HUES6 (cell line): ENCODE results near the gene SSR4.

Source experiments
- H3K27ac ChIP-seq: 2 replicates; pipeline ENCODE4 v1.7.0; 2013; ENCODE audit warnings: low read depth, mild to moderate bottlenecking, low read length, inconsistent platforms
- H3K27me3 ChIP-seq: 2 replicates; pipeline ENCODE4 v1.6.1; 2013; ENCODE audit warnings: low read length; ENCODE audit not compliant: control insufficient read depth, insufficient read depth
- H3K36me3 ChIP-seq: 2 replicates; pipeline ENCODE4 v1.6.1; 2013; ENCODE audit warnings: low read length; ENCODE audit not compliant: control insufficient read depth, insufficient read depth
- H3K4me1 ChIP-seq: 2 replicates; pipeline ENCODE4 v1.6.1; 2013; ENCODE audit warnings: low read length; ENCODE audit not compliant: control insufficient read depth, insufficient read depth
- H3K4me3 ChIP-seq: 2 replicates; pipeline ENCODE4 v1.5.1; 2013; ENCODE audit warnings: low read depth, low read length
- H3K9ac ChIP-seq: one replicate; pipeline ENCODE4 v1.6.1; 2013; ENCODE audit warnings: mild to moderate bottlenecking, low read length
- H3K9me3 ChIP-seq: 2 replicates; pipeline ENCODE4 v1.6.1; 2013; ENCODE audit warnings: low read depth, low read length; ENCODE audit not compliant: control insufficient read depth, insufficient read depth

Gene SSR4

DNA sequence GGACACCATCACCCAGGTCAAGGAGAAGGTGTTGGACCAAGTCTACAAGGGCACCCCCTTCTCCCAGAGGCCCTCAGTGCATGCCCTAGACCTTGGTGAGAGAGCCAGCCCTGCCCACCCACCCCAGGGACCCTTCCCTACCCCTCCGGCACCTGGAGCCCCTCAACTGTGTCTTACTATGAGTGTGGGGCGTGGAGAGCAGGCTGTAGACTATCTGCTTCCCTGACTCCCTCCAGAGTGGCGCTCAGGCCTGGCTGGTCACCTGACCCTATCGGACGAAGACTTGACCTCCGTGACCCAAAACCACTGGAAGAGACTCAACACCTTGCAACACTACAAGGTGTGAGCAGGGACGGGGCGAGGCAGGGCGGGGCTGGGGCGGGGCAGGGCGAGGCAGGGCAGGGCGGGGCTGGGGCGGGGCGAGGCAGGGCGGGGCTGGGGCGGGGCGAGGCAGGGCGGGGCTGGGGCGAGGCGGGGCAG, 18.3 kb upstream of the SSR4 start:
- Histone ChIP-seq H3K27ac (no peak overlapping the region), H3K4me3 (no peak overlapping the region), H3K27me3 (no peaks in the 10 kb centered on the region), H3K9ac (no peak overlapping the region), H3K9me3 (peaks cover 31% of the 10 kb centered on the region; the same call in 1 of the 2 replicates), H3K36me3 (no peaks in the 10 kb centered on the region), H3K4me1 (peaks cover 3% of the 10 kb centered on the region; the same call in 1 of the 2 replicates)

DNA sequence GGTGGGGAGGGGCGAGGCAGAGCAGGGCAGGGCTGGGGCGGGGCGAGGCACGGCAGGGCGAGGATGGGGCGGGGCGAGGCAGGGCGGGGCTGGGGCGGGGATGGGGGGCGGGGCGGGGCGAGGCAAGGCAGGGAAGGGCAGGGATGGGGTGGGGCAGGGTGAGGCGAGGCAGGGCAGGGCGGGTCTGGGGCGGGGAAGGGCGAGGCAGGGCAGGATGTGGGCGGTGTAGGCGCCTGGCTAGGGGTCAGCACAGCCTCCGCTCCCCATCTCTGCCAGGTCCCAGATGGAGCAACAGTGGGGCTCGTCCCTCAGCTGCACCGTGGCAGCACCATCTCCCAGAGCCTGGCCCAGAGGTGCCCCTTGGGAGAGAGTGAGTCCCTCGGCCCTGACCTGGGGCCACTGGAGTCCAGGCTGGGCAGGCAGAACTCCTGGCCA, 17.8 kb upstream of the SSR4 start:
- peaks cover 3% of the 10 kb centered on the region; the same call in 1 of the 2 replicates for H3K4me1 ChIP-seq
- H3K36me3 ChIP-seq: no peaks in the 10 kb centered on the region
- peaks cover 28% of the 10 kb centered on the region; the same call in 1 of the 2 replicates for H3K9me3 ChIP-seq
- no peak overlapping the region for H3K9ac ChIP-seq
- H3K27ac ChIP-seq: no peak overlapping the region
- no peak overlapping the region for H3K4me3 ChIP-seq
- H3K27me3 ChIP-seq: no peaks in the 10 kb centered on the region

DNA sequence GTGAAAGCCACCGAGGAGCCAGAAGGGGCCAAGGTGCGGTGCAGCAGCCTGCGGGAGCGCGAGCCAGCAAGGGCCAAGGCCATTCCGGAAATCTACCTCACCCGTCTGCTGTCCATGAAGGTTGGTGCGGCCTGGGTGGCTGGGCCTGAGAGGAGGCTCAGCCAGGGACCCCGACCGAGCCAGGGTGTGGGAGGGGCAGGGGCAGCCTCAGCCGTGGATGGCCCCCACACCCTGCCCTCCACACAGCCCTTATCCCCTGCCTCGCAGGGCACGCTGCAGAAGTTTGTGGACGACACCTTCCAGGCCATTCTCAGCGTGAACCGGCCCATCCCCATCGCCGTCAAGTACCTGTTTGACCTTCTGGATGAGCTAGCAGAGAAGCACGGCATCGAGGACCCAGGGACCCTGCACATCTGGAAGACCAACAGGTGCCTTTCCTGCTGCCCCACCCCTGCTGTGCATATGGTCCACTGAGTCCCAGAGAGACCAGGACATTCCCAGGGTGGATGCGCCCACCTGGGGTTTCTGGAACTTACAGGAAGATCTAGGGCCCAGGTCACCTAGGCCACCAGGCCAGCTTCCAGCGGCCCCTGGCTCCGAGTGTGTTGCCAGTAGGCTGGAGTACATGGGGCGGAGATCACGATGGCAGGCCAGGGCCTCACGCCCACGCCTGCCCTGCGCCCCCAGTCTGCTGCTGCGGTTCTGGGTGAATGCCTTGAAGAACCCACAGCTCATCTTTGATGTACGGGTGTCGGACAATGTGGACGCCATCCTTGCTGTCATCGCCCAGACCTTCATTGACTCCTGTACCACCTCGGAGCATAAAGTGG, 17.0 kb upstream of the SSR4 start:
- H3K36me3 ChIP-seq: no peaks in the 10 kb centered on the region
- no peak overlapping the region for H3K9ac ChIP-seq
- no peaks in the 10 kb centered on the region for H3K27me3 ChIP-seq
- peaks cover 22% of the 10 kb centered on the region; the same call in 1 of the 2 replicates for H3K9me3 ChIP-seq
- no peak overlapping the region for H3K27ac ChIP-seq
- peaks cover 3% of the 10 kb centered on the region; the same call in 1 of the 2 replicates for H3K4me1 ChIP-seq
- no peak overlapping the region for H3K4me3 ChIP-seq

DNA sequence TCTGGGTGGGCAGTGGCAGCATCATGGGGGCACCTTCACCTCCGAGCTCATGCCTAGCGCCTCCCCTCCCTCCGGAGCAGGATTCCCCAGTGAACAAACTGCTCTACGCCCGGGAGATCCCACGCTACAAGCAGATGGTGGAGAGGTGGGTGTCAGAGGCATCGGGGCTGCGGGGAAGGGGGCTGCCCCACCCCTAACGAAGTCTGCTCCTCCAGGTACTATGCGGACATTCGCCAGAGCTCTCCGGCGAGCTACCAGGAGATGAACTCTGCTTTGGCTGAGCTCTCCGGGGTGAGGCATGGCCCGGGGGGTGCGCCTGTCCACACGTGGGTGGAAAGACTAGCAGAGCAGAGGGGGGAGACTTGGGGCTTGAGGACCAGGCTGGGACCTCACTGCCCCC, 16.3 kb upstream of the SSR4 start:
- Histone ChIP-seq H3K4me3 (no peak overlapping the region), H3K27ac (no peak overlapping the region), H3K27me3 (no peaks in the 10 kb centered on the region), H3K4me1 (peaks cover 3% of the 10 kb centered on the region; the same call in 1 of the 2 replicates), H3K9ac (no peak overlapping the region), H3K9me3 (peaks cover 23% of the 10 kb centered on the region; the same call in 1 of the 2 replicates), H3K36me3 (no peaks in the 10 kb centered on the region)

DNA sequence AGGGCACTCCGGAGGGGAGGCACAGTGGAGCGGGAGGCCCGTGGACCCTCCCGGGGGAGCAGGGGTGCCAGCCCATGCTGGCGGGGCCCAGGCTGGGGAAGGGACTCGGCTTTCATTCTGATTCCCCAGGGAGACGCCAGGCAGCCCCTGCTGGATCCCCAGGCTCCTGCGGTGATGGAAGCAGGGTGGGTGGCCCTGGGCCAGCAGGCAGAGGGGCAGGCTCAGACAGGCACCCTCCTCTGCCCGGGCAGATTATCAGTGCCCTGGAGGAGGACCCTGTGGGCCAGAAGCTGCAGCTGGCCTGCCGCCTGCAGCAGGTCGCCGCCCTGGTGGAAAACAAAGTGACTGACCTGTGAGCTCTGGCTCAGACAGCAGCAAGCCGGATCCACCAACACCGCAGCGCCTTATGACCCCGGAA, 15.8 kb upstream of the SSR4 start:
- Histone ChIP-seq H3K4me3 (no peak overlapping the region), H3K27ac (no peak overlapping the region), H3K4me1 (peaks cover 3% of the 10 kb centered on the region; the same call in 1 of the 2 replicates), H3K9me3 (peaks cover 20% of the 10 kb centered on the region; the same call in 1 of the 2 replicates), H3K36me3 (no peaks in the 10 kb centered on the region), H3K9ac (no peak overlapping the region), H3K27me3 (no peaks in the 10 kb centered on the region)

DNA sequence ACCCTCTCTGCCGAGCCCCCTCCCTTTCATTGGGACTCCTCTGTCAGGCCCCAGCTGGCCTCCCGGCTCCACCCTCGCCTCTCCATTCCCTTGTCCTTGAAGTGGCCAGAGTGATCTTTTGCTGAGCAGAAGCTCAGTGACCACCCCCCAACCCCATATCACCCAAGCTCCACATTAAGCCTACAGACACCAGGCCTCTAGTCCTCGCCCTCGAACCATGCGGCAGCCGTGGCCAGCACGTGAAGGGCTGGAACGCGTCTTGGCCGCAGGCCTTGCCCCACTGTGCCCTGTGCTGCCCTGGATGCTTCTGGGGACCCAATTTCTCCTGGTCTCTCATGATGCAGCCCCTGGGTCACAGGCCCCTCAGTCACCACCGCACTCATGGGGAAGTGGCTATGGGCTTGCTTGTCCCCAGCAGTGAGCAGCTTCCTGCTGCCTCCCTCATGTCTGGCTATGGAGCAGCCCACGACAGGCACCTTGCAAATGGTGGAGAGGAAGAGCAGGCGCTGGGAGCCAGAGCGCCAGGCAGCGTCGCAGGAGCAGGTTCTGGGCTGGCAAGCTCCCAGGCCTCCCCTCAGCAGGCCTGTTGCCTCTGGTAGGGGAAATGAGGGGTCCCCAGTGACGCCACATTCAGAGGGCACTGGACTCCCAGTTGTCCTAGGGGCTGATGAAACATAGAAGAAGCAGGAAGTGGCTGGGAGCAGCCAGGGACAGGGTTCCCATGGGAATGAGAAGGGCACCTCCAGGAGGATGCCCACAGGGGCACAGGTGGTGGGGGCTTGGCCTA, 14.4 kb upstream of the SSR4 start:
- Histone ChIP-seq H3K27me3 (no peaks in the 10 kb centered on the region), H3K4me3 (no peak overlapping the region), H3K27ac (no peak overlapping the region), H3K4me1 (peaks cover 3% of the 10 kb centered on the region; the same call in 1 of the 2 replicates), H3K9me3 (peaks cover 22% of the 10 kb centered on the region; the same call in 1 of the 2 replicates), H3K36me3 (peaks cover 4% of the 10 kb centered on the region; the same call in 1 of the 2 replicates), H3K9ac (no peak overlapping the region)

DNA sequence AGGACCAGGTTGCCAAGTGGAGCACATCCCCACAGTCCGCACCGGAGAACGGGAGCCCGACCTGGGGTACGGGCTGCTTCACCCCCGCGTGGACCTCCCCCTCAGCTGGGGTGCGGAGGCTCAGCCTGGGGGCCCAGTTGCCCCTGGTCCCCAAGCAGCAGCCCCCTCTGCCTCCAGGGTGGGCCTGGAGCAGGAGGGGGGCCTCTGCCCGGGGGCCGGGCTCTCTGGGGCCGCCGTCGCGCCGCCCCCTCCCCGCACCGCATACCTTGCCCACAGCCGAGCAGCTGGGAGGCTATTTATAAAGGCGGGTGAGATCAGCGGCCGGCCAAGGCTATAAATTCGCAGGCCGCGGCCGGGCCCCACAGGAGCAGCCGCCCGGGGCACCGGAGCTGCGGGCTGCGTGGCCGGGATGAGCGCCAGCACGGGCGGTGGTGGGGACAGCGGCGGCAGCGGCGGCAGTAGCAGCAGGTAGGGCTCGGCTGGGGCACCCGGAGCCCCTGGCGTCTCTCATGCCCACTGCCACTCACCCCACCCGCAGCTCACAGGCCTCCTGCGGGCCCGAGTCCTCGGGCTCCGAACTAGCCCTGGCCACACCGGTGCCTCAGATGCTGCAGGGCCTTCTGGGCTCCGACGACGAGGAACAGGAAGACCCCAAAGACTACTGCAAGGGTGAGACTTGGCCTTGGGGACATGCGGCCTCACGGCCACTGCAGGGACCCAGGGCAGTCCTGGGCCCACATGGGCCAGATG, 13.6 kb upstream of the SSR4 start, which contains the start of gene SRPK3:
TSS of gene SRPK3 (plus strand) at position 364 of the 750 bp plus-strand sequence. CDS start at position 410, 46 bp downstream.
- H3K27me3 ChIP-seq: no peaks in the 10 kb centered on the region
- H3K27ac ChIP-seq: no peak within 1 kb of the TSS; the same call in 1 of the 2 replicates
- H3K9ac ChIP-seq: no peak within 1 kb of the TSS
- peaks cover 20% of the 10 kb centered on the region; the same call in 1 of the 2 replicates for H3K9me3 ChIP-seq
- H3K36me3 ChIP-seq: peaks cover 12% of the 10 kb centered on the region
- no peak within 1 kb of the TSS for H3K4me3 ChIP-seq
- H3K4me1 ChIP-seq: peaks cover 3% of the 10 kb centered on the region; the same call in 1 of the 2 replicates

DNA sequence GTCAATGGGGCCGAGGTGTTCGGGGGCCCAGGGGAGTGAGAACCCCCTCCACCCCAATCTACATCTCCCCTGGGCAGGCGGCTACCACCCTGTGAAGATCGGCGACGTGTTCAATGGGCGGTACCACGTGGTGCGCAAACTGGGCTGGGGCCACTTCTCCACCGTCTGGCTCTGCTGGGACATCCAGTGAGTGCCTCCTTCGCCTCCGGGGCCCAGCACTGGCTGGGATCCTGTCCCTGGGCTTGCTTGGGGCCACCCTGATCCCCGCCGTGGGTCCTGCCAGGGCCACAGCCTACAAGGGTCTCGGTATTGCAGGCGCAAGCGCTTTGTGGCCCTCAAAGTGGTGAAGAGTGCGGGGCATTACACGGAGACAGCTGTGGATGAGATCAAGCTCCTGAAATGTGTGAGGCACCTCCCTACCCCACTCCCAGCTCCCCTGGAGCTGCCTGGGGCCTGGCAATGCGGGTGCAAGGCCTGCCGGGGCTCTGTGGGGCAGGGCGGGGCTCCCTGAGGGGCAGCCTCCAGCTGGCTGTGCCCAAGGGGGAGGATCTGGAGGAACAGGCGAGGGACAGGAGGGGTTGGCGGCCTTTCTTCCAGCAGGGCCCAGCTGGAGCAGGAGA, 12.9 kb upstream of the SSR4 start:
- H3K4me3 ChIP-seq: no peak overlapping the region
- peaks cover 22% of the 10 kb centered on the region; the same call in 1 of the 2 replicates for H3K9me3 ChIP-seq
- peaks cover 19% of the 10 kb centered on the region for H3K36me3 ChIP-seq
- H3K27ac ChIP-seq: no peak overlapping the region; the same call in 1 of the 2 replicates
- no peaks in the 10 kb centered on the region for H3K27me3 ChIP-seq
- H3K4me1 ChIP-seq: peaks cover 3% of the 10 kb centered on the region; the same call in 1 of the 2 replicates
- H3K9ac ChIP-seq: no peak overlapping the region

DNA sequence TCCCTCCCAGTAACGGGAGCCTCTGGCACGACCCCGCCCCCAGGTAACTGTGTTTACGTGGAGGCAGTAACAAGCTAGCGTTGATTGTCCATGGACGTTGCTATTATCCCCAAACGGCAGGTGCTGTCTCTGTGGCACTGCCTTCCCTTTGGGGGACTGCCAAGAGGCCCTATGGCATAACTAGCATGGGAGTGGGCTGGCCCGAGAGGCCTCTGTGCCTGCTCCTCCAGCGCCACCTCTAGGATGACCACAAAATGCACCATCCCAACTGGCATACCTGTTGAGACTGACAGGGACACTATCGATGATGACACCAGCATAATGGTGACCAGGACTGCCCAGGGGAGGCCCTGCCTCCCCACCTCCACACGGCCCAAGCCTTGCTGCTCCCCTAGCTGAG, 12.2 kb upstream of the SSR4 start:
- H3K4me1 ChIP-seq: no peaks in the 10 kb centered on the region; the same call in 1 of the 2 replicates
- H3K9me3 ChIP-seq: peaks cover 23% of the 10 kb centered on the region; the same call in 1 of the 2 replicates
- H3K9ac ChIP-seq: no peak overlapping the region
- no peak overlapping the region for H3K4me3 ChIP-seq
- no peaks in the 10 kb centered on the region for H3K27me3 ChIP-seq
- H3K36me3 ChIP-seq: peaks cover 25% of the 10 kb centered on the region
- no peak overlapping the region for H3K27ac ChIP-seq

DNA sequence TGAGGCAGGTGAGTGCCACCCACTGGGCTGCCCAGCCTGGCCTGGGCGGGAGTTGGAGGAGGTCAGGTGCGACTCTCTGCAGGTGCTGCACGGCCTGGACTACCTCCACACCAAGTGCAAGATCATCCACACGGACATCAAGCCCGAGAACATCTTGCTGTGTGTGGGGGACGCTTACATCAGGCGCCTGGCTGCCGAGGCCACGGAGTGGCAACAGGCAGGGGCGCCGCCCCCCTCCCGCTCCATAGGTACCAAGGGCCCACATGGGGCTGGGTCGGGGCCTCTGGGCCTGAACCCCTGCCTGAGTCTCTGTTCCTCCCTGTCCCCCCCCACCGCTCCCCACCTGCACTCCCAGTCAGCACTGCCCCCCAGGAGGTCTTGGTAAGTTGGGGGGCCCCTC, 11.6 kb upstream of the SSR4 start:
- Histone ChIP-seq H3K4me1 (no peaks in the 10 kb centered on the region; the same call in 1 of the 2 replicates), H3K27me3 (no peaks in the 10 kb centered on the region), H3K27ac (no peak overlapping the region), H3K9ac (no peak overlapping the region), H3K36me3 (peaks cover 30% of the 10 kb centered on the region), H3K9me3 (peaks cover 22% of the 10 kb centered on the region; the same call in 1 of the 2 replicates), H3K4me3 (no peak overlapping the region)
